Spleen (tissue), 11 donors: ENCODE results near the gene TEX2. TPM values are rescaled to one million over a fixed set of nuclear protein-coding genes. Genes with fewer than 3 reads are reported as not detected.
"Not testable (repeated sequence)": the region's sequence is repeated elsewhere in the genome, so short reads cannot be mapped to it uniquely, and the experiment has no call there.

Experiments used
- DNase-seq: peaks from one replicate; pipeline ENCODE4 v3.0.0-alpha.2; 2020
- H3K27ac ChIP-seq, 8 donors: fragments of 200-600 bp; sonication (generic) in 7 of 8; 1 replicate in 4 of 8; 2 replicates in 4 of 8; pipeline versions ENCODE4 v1.5.0 to v1.8.0; 2016 to 2021; ENCODE audit warnings: inconsistent platforms in 4 of 8, mild to moderate bottlenecking in 4 of 8, moderate library complexity in 1 of 8
- H3K27me3 ChIP-seq, 7 donors: fragments of 200-600 bp; sonication (generic) in 6 of 7; replicated peaks in 1 of 7; 1 replicate in 4 of 7; 2 replicates in 3 of 7; pipeline versions ENCODE4 v1.5.0 to v1.8.0; 2016 to 2021; ENCODE audit warnings: inconsistent platforms in 3 of 7, mild to moderate bottlenecking in 1 of 7
- H3K36me3 ChIP-seq, 6 donors: fragments of 200-600 bp; sonication (generic) in 5 of 6; 1 replicate in 4 of 6; 2 replicates in 2 of 6; pipeline versions ENCODE4 v1.5.0 to v1.8.0; 2016 to 2021; ENCODE audit warnings: inconsistent platforms in 2 of 6
- H3K4me1 ChIP-seq, 6 donors: fragments of 200-600 bp; sonication (generic) in 5 of 6; 1 replicate in 3 of 6; 2 replicates in 3 of 6; pipeline versions ENCODE4 v1.5.0 to v1.8.0; 2016 to 2021; ENCODE audit warnings: inconsistent platforms in 3 of 6
- H3K4me3 ChIP-seq, 8 donors: fragments of 200-600 bp; sonication (generic) in 7 of 8; 1 replicate in 4 of 8; 2 replicates in 4 of 8; pipeline versions ENCODE4 v1.5.0 to v1.8.0; 2016 to 2021; ENCODE audit warnings: inconsistent platforms in 4 of 8, mild to moderate bottlenecking in 4 of 8, moderate library complexity in 2 of 8
- H3K9me3 ChIP-seq, 8 donors: fragments of 200-600 bp; sonication (generic) in 7 of 8; 1 replicate in 4 of 8; 2 replicates in 4 of 8; pipeline versions ENCODE4 v1.5.0 to v1.8.0; 2016 to 2021; ENCODE audit warnings: inconsistent platforms in 4 of 8
- CTCF ChIP-seq, 11 experiments: fragments of 200-600 bp in 7 of 11; fragments of 450-650 bp in 4 of 11; sonication (generic) in 4 of 11; IDR thresholded peaks in 8 of 11; conservative IDR thresholded peaks in 3 of 11; 1 replicate in 7 of 11; 2 replicates in 4 of 11; pipeline versions ENCODE4 v1.4.0 to v1.8.0; 2016 to 2021; ENCODE audit warnings: antibody characterized with exemption in 11 of 11, inconsistent platforms in 4 of 11, mild to moderate bottlenecking in 1 of 11
- POLR2A ChIP-seq, 3 donors: fragments of 450-650 bp; IDR thresholded peaks; one replicate each; pipeline ENCODE4 v1.5.1; 2017; ENCODE audit warnings: antibody characterized with exemption in 3 of 3, mild to moderate bottlenecking in 1 of 3
- POLR2AphosphoS5 ChIP-seq, 3 donors: sonication (generic); formaldehyde crosslinking; IDR thresholded peaks; one replicate each; pipeline ENCODE4 v1.5.1; 2017; ENCODE audit warnings: antibody characterized with exemption in 3 of 3
- WGBS, 5 donors: extraction: QIAGEN DNeasy Blood & Tissue Kit in 3 of 5; methylation state at CpG; one replicate each; pipeline versions ENCODE4 v1.1.5 to v1.1.7; 2013 to 2018; 5-methylcytosine and 5-hydroxymethylcytosine counted together
- intact Hi-C: fragments of 100-400 bp; cut with DNase I; formaldehyde crosslinking; loops from one replicate; pipeline ENCODE4 v1.15.0; 2023; ENCODE audit warnings: low total_unique reads
- polyA plus RNA-seq, 3 donors: library from polyadenylated mRNA; stranded (reverse); fragments of 200-250 nt; gene quantifications; one replicate each; pipeline ENCODE4 v1.2.1, GENCODE V29; 2013
- total RNA-seq, 7 donors: library from RNA; depleted of rRNA in 3 of 7; stranded (reverse); fragments of >200 nt in 3 of 7; fragmentation: NEBNext Ultra II Directional in 4 of 7; extraction: Animal tissue kit (Norgen Biotek cat#: 25700) in 4 of 7; gene quantifications; one replicate each; pipeline versions ENCODE4 v1.1.0 to v1.2.1, GENCODE V29; 2016 to 2021
- donor health status: healthy with polysubstance abuse.
- donor health status: DM: no; HTN: no; CAD: no; lungs with moderate emphysema.
- donor health status: DM: no; HTN: no; CAD: no.
- donor health status: Bipolar disorder and iron deficiency.
- donor health status: healthy.
- donor health status: DM: no; HTN: no; CAD: no.
- donor health status: DM: yes; HTN: yes; CAD: no.

The TEX2 gene
- total and polyA plus RNA-seq, 10 donors: 3.0 to 44.5 (median 26.7) TPM

GRCh38 chr17:64221679-64222078 lies 41.4 kb downstream of the TEX2 start:
- TF ChIP-seq POLR2A (IDR thresholded peaks at IDR 0.05) (no peak), CTCF (IDR thresholded peaks at IDR 0.05 in 8 of 11, conservative IDR thresholded peaks at IDR 0.05 in 3 of 11) (no peak), POLR2AphosphoS5 (IDR thresholded peaks at IDR 0.05) (no peak)
- no peak for DNase-seq
- intact Hi-C loops: no loop called here
- Histone ChIP-seq H3K36me3 (no peaks in the 10 kb centered on the region), H3K9me3 (no peaks in the 10 kb centered on the region), H3K27ac (no peak overlapping the region), H3K27me3 (no peaks in the 10 kb centered on the region), H3K4me3 (no peak overlapping the region), H3K4me1 (peaks cover 7 to 26% (median 19%) of the 10 kb centered on the region in 6 donors)
- 42 to 64% (median 55%) methylated on average over 1 of the region's 1 CpG for WGBS, 5 donors

- H3K4me1 ChIP-seq: peaks cover 12 to 37% (median 29%) of the 10 kb centered on the region in 6 donors
- H3K27me3 ChIP-seq, H3K36me3 ChIP-seq, H3K4me3 ChIP-seq, H3K27ac ChIP-seq, DNase-seq, intact Hi-C loops, H3K9me3 ChIP-seq: not testable (repeated sequence)
- WGBS, 5 donors: 89 to 98% (median 95%) methylated on average over 1 of the region's 1 CpG
These were observed 42.5 kb downstream of the TEX2 start for GRCh38 chr17:64220604-64221003.

GRCh38 chr17:64219571-64219970 lies 43.5 kb downstream of the TEX2 start:
- H3K4me1 ChIP-seq: peaks cover 12 to 41% (median 29%) of the 10 kb centered on the region in 6 donors
- H3K4me3 ChIP-seq: no peak overlapping the region
- WGBS, 5 donors: 70 to 89% (median 78%) methylated on average over 2 of the region's 2 CpGs
- no peaks in the 10 kb centered on the region for H3K36me3 ChIP-seq
- TF ChIP-seq POLR2A (IDR thresholded peaks at IDR 0.05): no peak
- no peak for TF ChIP-seq POLR2AphosphoS5 (IDR thresholded peaks at IDR 0.05)
- TF ChIP-seq CTCF (IDR thresholded peaks at IDR 0.05 in 8 of 11, conservative IDR thresholded peaks at IDR 0.05 in 3 of 11): no peak
- H3K9me3 ChIP-seq: no peaks in the 10 kb centered on the region
- no peak for DNase-seq
- no peaks in the 10 kb centered on the region for H3K27me3 ChIP-seq
- intact Hi-C loops: no loop called here
- no peak overlapping the region for H3K27ac ChIP-seq

- Histone ChIP-seq H3K4me1 (peaks cover 12 to 41% (median 29%) of the 10 kb centered on the region in 6 donors), H3K27ac (peak overlapping the region in 4 of 8 donors; percentile 47 to 75 (median 58)), H3K4me3 (no peak overlapping the region), H3K27me3 (no peaks in the 10 kb centered on the region), H3K36me3 (peaks cover 0 to 11% (median 10%) of the 10 kb centered on the region in 6 donors), H3K9me3 (no peaks in the 10 kb centered on the region)
- 56 to 64% (median 57%) methylated on average over 3 of the region's 3 CpGs for whole genome bisulfite sequencing, 5 donors
- intact Hi-C loops: no loop called here
- no peak for TF ChIP-seq POLR2A (IDR thresholded peaks at IDR 0.05)
- TF ChIP-seq CTCF (IDR thresholded peaks at IDR 0.05 in 8 of 11, conservative IDR thresholded peaks at IDR 0.05 in 3 of 11): no peak
- no peak for TF ChIP-seq POLR2AphosphoS5 (IDR thresholded peaks at IDR 0.05)
- DNase-seq: no peak
These were observed 45.0 kb downstream of the TEX2 start for GRCh38 chr17:64218066-64218465.

- peaks cover 12 to 41% (median 29%) of the 10 kb centered on the region in 6 donors for H3K4me1 ChIP-seq
- TF ChIP-seq POLR2AphosphoS5 (IDR thresholded peaks at IDR 0.05): no peak
- TF ChIP-seq POLR2A (IDR thresholded peaks at IDR 0.05): no peak
- no peak for TF ChIP-seq CTCF (IDR thresholded peaks at IDR 0.05 in 8 of 11, conservative IDR thresholded peaks at IDR 0.05 in 3 of 11)
- no peak overlapping the region for H3K4me3 ChIP-seq
- no peak for DNase-seq
- H3K9me3 ChIP-seq: no peaks in the 10 kb centered on the region
- intact Hi-C loops: no loop called here
- 73 to 84% (median 80%) methylated on average over 6 of the region's 6 CpGs for WGBS, 5 donors
- H3K27ac ChIP-seq: peak overlapping the region in 7 of 8 donors; percentile 10 to 75 (median 49)
- no peaks in the 10 kb centered on the region for H3K27me3 ChIP-seq
- peaks cover 2 to 19% (median 17%) of the 10 kb centered on the region in 6 donors for H3K36me3 ChIP-seq
These were observed 45.8 kb downstream of the TEX2 start for GRCh38 chr17:64217249-64217691.
